ENCODE results near the gene EPHA1.

- no peak for TF ChIP-seq CTCF (IDR thresholded peaks at IDR 0.05; ENCODE audit: insufficient read depth, low read length, poor library complexity, severe bottlenecking)
- no peak for TF ChIP-seq EZH2phosphoT487 (conservative IDR thresholded peaks at IDR 0.05; ENCODE audit: low read length)
Measured at GRCh38 chr7:143354965-143355364, 53.7 kb downstream of the EPHA1 start.
